GM18868 (cell line): Measurements from ENCODE around the gene NMUR1.

Experiments
- ATAC-seq: cut with Tn5 transposase; IDR thresholded peaks from one replicate; pipeline ENCODE4 v1.9.1; 2021; ENCODE audit warnings: mild to moderate bottlenecking, moderate library complexity; ENCODE audit not compliant: unreplicated experiment

Gene NMUR1

GRCh38 chr2:231527955-231528635 lies 2.1 kb downstream of the NMUR1 start:
- ATAC-seq = no peak

GRCh38 chr2:231527091-231527395 lies 3.2 kb downstream of the NMUR1 start:
- no peak for ATAC-seq

- no peak for ATAC-seq
These were observed 3.7 kb downstream of the NMUR1 start for GRCh38 chr2:231526341-231527090.

GRCh38 chr2:231525248-231526163 lies 4.7 kb downstream of the NMUR1 start:
- no peak for ATAC-seq

GRCh38 chr2:231524477-231525247 lies 5.6 kb downstream of the NMUR1 start:
- ATAC-seq = no peak

- no peak for ATAC-seq
These were observed 6.6 kb downstream of the NMUR1 start for GRCh38 chr2:231523451-231524285.

- no peak for ATAC-seq
These were observed 7.6 kb downstream of the NMUR1 start for GRCh38 chr2:231522418-231523180.

- no peak for ATAC-seq
These were observed 8.8 kb downstream of the NMUR1 start for GRCh38 chr2:231521443-231521842.

- no peak for ATAC-seq
These were observed 10.2 kb downstream of the NMUR1 start for GRCh38 chr2:231519975-231520555.

- no peak for ATAC-seq
These were observed 11.5 kb downstream of the NMUR1 start for GRCh38 chr2:231518771-231519170.

GRCh38 chr2:231515603-231516002 lies 14.6 kb downstream of the NMUR1 start:
- ATAC-seq = no peak

- no peak for ATAC-seq
These were observed 15.3 kb downstream of the NMUR1 start for GRCh38 chr2:231514951-231515297.

- ATAC-seq = peak; percentile 99
These were observed 15.9 kb downstream of the NMUR1 start for GRCh38 chr2:231514225-231514950.

GRCh38 chr2:231513746-231514224 lies 16.5 kb downstream of the NMUR1 start:
- ATAC-seq = no peak

- no peak for ATAC-seq
These were observed 18.0 kb downstream of the NMUR1 start for GRCh38 chr2:231512222-231512621.

GRCh38 chr2:231503766-231504165 lies 26.5 kb downstream of the NMUR1 start:
- no peak for ATAC-seq

- ATAC-seq = no peak
These were observed 27.6 kb downstream of the NMUR1 start for GRCh38 chr2:231502596-231502995.

GRCh38 chr2:231497651-231498050 lies 32.6 kb downstream of the NMUR1 start:
- ATAC-seq = no peak
